OCI-LY7 (cell line): ENCODE measurements around the gene LRP1B.

Source experiments
- EZH2phosphoT487 ChIP-seq: fragments of 200-600 bp; sonication (generic); IDR thresholded peaks from 2 replicates; pipeline ENCODE4 v1.6.1; 2018; ENCODE audit warnings: low read depth, borderline replicate concordance, mild to moderate bottlenecking, mixed run types, antibody characterized with exemption, low read length, moderate library complexity, mixed read lengths
- TF ChIP-seq, protein P1 (sequence below): fragments of 200-600 bp; sonication (generic); conservative IDR thresholded peaks from 2 replicates; pipeline ENCODE4 v1.5.1; 2014; ENCODE audit warnings: mild to moderate bottlenecking, antibody characterized with exemption, low read length, moderate library complexity, mixed read lengths

DNA sequence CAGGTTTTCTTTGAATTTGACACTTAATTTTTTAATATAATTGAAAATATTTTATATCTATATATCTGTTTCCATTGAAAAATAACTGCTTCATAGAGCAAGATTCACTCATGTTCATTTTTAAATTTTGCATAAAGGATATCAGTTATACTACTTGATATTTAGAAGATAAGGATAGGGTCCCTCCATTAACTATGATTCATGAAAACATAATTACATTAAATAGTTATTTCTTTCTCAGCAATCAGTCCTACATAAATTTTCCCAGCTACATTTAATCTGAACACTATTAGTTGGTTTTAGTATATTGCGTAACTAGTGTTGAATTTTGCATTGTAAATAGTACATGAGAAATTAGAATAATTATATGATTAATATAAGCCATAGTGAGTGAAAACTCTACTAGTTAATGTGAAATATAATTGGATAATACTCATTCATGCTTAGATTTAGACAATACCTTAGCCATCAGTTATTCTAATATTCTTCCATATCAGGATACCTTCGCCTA, 42.7 kb downstream of the LRP1B start:
- TF ChIP-seq, protein P1, sequence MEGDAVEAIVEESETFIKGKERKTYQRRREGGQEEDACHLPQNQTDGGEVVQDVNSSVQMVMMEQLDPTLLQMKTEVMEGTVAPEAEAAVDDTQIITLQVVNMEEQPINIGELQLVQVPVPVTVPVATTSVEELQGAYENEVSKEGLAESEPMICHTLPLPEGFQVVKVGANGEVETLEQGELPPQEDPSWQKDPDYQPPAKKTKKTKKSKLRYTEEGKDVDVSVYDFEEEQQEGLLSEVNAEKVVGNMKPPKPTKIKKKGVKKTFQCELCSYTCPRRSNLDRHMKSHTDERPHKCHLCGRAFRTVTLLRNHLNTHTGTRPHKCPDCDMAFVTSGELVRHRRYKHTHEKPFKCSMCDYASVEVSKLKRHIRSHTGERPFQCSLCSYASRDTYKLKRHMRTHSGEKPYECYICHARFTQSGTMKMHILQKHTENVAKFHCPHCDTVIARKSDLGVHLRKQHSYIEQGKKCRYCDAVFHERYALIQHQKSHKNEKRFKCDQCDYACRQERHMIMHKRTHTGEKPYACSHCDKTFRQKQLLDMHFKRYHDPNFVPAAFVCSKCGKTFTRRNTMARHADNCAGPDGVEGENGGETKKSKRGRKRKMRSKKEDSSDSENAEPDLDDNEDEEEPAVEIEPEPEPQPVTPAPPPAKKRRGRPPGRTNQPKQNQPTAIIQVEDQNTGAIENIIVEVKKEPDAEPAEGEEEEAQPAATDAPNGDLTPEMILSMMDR: no peak
- TF ChIP-seq EZH2phosphoT487: no peak
